Transverse colon (tissue), 4 donors: ENCODE results near the gene SNTG2.

ENCODE experiments used
- CTCF ChIP-seq, 5 experiments: fragments of 200-600 bp in 3 of 5; fragments of 450-650 bp in 2 of 5; sonication (generic) in 3 of 5; IDR thresholded peaks; 1 replicate in 2 of 5; 2 replicates in 3 of 5; pipeline ENCODE4 v1.5.1; 2016 to 2017; ENCODE audit warnings: antibody characterized with exemption in 5 of 5, inconsistent platforms in 3 of 5, mild to moderate bottlenecking in 2 of 5, moderate library complexity in 1 of 5
- POLR2A ChIP-seq: fragments of 450-650 bp; IDR thresholded peaks from one replicate; pipeline ENCODE4 v1.6.1; 2016; ENCODE audit warnings: antibody characterized with exemption, mild to moderate bottlenecking, moderate library complexity
- POLR2AphosphoS5 ChIP-seq, 3 donors: sonication (generic); formaldehyde crosslinking; IDR thresholded peaks; one replicate each; pipeline ENCODE4 v1.6.1; 2016; ENCODE audit warnings: antibody characterized with exemption in 3 of 3

GRCh38 chr2:939936-940601, 10.6 kb upstream of the SNTG2 start:
- TF ChIP-seq CTCF (IDR thresholded peaks at IDR 0.05) (no peak), POLR2AphosphoS5 (IDR thresholded peaks at IDR 0.05) (no peak), POLR2A (no peak)
